ENCODE results near the gene PIK3CD. TPM values are rescaled to one million over a fixed set of nuclear protein-coding genes. Genes with fewer than 3 reads are reported as not detected.
A peak's percentile ranks its signal among the peaks of the same experiment; 100 is the strongest.

Gene PIK3CD
- total and polyA plus RNA-seq, 2 of the 8 experiments (the other 6 are each of a cell fraction or from before 2014, with no cell fraction given) = 20.6 to 24.1 TPM

- no peak overlapping the region for H2BK120ac ChIP-seq (replicated peaks; ENCODE audit: low read depth, low read length)
- H4K5ac ChIP-seq (ENCODE audit: insufficient read length, low read depth, low read length) = peak overlapping the region; percentile 64
- H2AFZ ChIP-seq (ENCODE audit: low read length) = no peak overlapping the region
- H3K14ac ChIP-seq (ENCODE audit: insufficient read length) = no peak overlapping the region
- no peak overlapping the region for H2BK12ac ChIP-seq (ENCODE audit: low read depth, low read length)
- peaks cover 10 to 14% (median 13%) of the 10 kb centered on the region in 4 experiments for H3K4me1 ChIP-seq (replicated peaks in 1 of 4; ENCODE audit: control insufficient read depth in 3 of 4, insufficient read depth in 4 of 4, low read length in 3 of 4)
- no peak overlapping the region for H4K8ac ChIP-seq (ENCODE audit: extremely low read depth, insufficient read depth, low read length)
- no peak overlapping the region for H2BK20ac ChIP-seq (ENCODE audit: low read length)
- H3K4ac ChIP-seq (replicated peaks; ENCODE audit: insufficient read length, low read depth, low read length) = no peak overlapping the region
- H3K9me3 ChIP-seq (ENCODE audit: insufficient read depth in 2 of 2, low read depth in 1 of 2, low read length in 1 of 2) = no peaks in the 10 kb centered on the region
- peak overlapping the region; percentile 48 to 80 for H3K4me2 ChIP-seq (ENCODE audit: insufficient read depth in 1 of 2, low read depth in 2 of 2, low read length in 2 of 2)
- H2AK5ac ChIP-seq (ENCODE audit: low read depth, low read length) = no peak overlapping the region
- ChIA-PET CTCF (ENCODE audit: partially characterized antibody) (interaction anchor here (0.6 to 3.6 kb wide), 8 partner anchors 10 to 182 kb away, joined by 3 to 18 read pairs (median 4); partner anchors contain the start of genes LZIC and NMNAT1), POLR2A (ENCODE audit: partially characterized antibody) (interaction anchor here (1.1 to 1.8 kb wide), 4 partner anchors 32 to 171 kb away, joined by 3 to 4 read pairs (median 3); no protein-coding TSS in a partner anchor)
- H3K9ac ChIP-seq (replicated peaks in 1 of 4; ENCODE audit: extremely low read depth in 1 of 4, low read depth in 3 of 4, low read length in 3 of 4) = no peak overlapping the region; a peak in 1 of 7 replicates
- no peaks in the 10 kb centered on the region for H3K23me2 ChIP-seq (ENCODE audit: low read depth, low read length)
- peak overlapping the region; percentile 54; the same call in 1 of the 2 replicates for H3K18ac ChIP-seq (ENCODE audit: extremely low read depth, low read length)
- no peaks in the 10 kb centered on the region; a peak in 1 of 7 replicates for H3K27me3 ChIP-seq (replicated peaks in 1 of 4; ENCODE audit: control insufficient read depth in 3 of 4, extremely low read depth in 1 of 4, insufficient read depth in 3 of 4, low read length in 3 of 4)
- peaks cover 3 to 43% of the 10 kb centered on the region in 2 experiments; a peak in 2 of 4 replicates for H3K79me2 ChIP-seq (ENCODE audit: control insufficient read depth in 1 of 2, insufficient read depth in 2 of 2, low read length in 2 of 2)
- no peak for DNase-seq (ENCODE audit: low read depth in 1 of 2, low spot score in 2 of 2)
- H3K56ac ChIP-seq (replicated peaks; ENCODE audit: insufficient read length, low read depth, low read length) = no peak overlapping the region
- H3K23ac ChIP-seq (ENCODE audit: insufficient read length) = no peak overlapping the region
- FAIRE-seq = peak; percentile 84
- no peak overlapping the region for H2BK15ac ChIP-seq (ENCODE audit: low read length)
- 68% methylated on average over 6 of the region's 6 CpGs; no CpG with 5 or more reads in 1 of the 2 experiments for WGBS, 2 experiments (ENCODE audit: extremely low coverage in 1 of 2, insufficient coverage in 1 of 2, insufficient read length in 1 of 2, insufficient replicate concordance in 2 of 2, low coverage in 1 of 2, low lambda C conversion rate in 2 of 2, missing lambda C conversion rate in 1 of 2)
- H3K36me3 ChIP-seq (ENCODE audit: control insufficient read depth in 2 of 4, insufficient read depth in 4 of 4, low read length in 3 of 4) = no peaks in the 10 kb centered on the region; a peak in 3 of 8 replicates
- H3K27ac ChIP-seq (ENCODE audit: low read depth, low read length) = peak overlapping the region; percentile 38; the same call in 1 of the 2 replicates
- H4K91ac ChIP-seq (replicated peaks; ENCODE audit: insufficient read length, low read length) = no peak overlapping the region
- peak overlapping the region in 1 of 4 experiments; percentile 0; a peak in 2 of 8 replicates for H3K4me3 ChIP-seq (ENCODE audit: extremely low read depth in 1 of 4, insufficient read depth in 2 of 4, low read depth in 3 of 4, low read length in 4 of 4)
- peak overlapping the region; percentile 54; the same call in 1 of the 2 replicates for H2BK5ac ChIP-seq (ENCODE audit: low read depth, low read length)
- H4K20me1 ChIP-seq (replicated peaks in 1 of 2; ENCODE audit: control insufficient read depth in 1 of 2, insufficient read depth in 2 of 2, low read length in 2 of 2) = peaks cover 0 to 3% of the 10 kb centered on the region in 2 experiments
- peaks cover 6% of the 10 kb centered on the region for H3K79me1 ChIP-seq (ENCODE audit: low read depth, low read length)
- TF ChIP-seq CEBPB (IDR thresholded peaks at IDR 0.05; ENCODE audit: low read depth, low read length) (peak; percentile 75; the same call in 1 of the 2 replicates), GABPA (IDR thresholded peaks at IDR 0.05; ENCODE audit: borderline replicate concordance, insufficient read depth, low read length) (no peak), BCL11A (IDR thresholded peaks at IDR 0.05; ENCODE audit: low read depth in 2 of 2, low read length in 2 of 2) (no peak), POLR2AphosphoS5 (IDR thresholded peaks at IDR 0.05; ENCODE audit: low read depth, low read length) (no peak), EGR1 (IDR thresholded peaks at IDR 0.05; ENCODE audit: borderline replicate concordance, low read depth, low read length) (peak; percentile 71; the same call in 1 of the 2 replicates), RNF2 (IDR thresholded peaks at IDR 0.05; ENCODE audit: borderline replicate concordance, low read depth, low read length, missing control alignments, poor library complexity, severe bottlenecking) (no peak), SIX5 (IDR thresholded peaks at IDR 0.05; ENCODE audit: low read depth, low read length) (no peak), NRF1 (IDR thresholded peaks at IDR 0.05; ENCODE audit: low read depth, low read length) (no peak), SIN3A (conservative IDR thresholded peaks at IDR 0.05 in 1 of 2, IDR thresholded peaks at IDR 0.05 in 1 of 2; ENCODE audit: low read depth in 1 of 2, low read length in 2 of 2) (no peak), POLR2A (IDR thresholded peaks at IDR 0.05; ENCODE audit: control extremely low read depth in 1 of 2, low read depth in 2 of 2, low read length in 2 of 2) (no peak), HDAC6 (IDR thresholded peaks at IDR 0.05; ENCODE audit: low read depth, low read length) (no peak), SUZ12 (IDR thresholded peaks at IDR 0.05; ENCODE audit: low read length) (no peak), YY1 (IDR thresholded peaks at IDR 0.05; ENCODE audit: low read depth, low read length) (no peak), CBX8 (IDR thresholded peaks at IDR 0.05; ENCODE audit: borderline replicate concordance, low read depth, low read length) (no peak)
Measured at GRCh38 chr1:9760824-9761223, 109.3 kb downstream of the PIK3CD start.

Measured in H1 (cell line).